22Rv1 (cell line): ENCODE measurements around the gene NME2.

ENCODE experiments used
- H3K27ac ChIP-seq: fragments of 450-650 bp; 2 replicates; pipeline ENCODE4 v1.5.1; 2017
- ZFX ChIP-seq: fragments of 450-650 bp; IDR thresholded peaks from 2 replicates; pipeline ENCODE4 v1.6.1; 2017; ENCODE audit warnings: antibody characterized with exemption, borderline replicate concordance
- TF ChIP-seq, protein P1 (sequence below): fragments of 450-650 bp; IDR thresholded peaks from 2 replicates; pipeline ENCODE4 v1.5.1; 2017; ENCODE audit warnings: mild to moderate bottlenecking

Gene NME2

DNA sequence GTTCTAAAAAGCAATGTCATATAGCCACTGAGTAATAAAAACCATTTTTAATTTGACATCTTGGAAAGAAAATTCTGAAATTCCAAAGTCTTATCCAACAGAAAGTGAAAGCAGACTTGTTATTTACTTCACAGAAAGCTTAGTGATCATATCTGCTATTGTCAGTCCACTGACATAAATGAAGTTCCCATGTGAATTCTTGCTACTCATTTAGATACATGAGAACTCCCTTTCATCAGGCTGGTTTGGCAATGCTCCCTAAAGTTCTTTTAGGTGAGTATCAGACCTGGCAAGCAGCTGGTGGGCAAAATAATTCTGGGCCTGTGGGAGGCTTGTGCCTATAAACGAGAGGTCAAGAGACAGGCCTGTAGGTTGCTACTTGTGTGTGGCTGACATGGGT lies 23.4 kb downstream of the NME2 start:
- no peak for TF ChIP-seq ZFX
- TF ChIP-seq, protein P1, sequence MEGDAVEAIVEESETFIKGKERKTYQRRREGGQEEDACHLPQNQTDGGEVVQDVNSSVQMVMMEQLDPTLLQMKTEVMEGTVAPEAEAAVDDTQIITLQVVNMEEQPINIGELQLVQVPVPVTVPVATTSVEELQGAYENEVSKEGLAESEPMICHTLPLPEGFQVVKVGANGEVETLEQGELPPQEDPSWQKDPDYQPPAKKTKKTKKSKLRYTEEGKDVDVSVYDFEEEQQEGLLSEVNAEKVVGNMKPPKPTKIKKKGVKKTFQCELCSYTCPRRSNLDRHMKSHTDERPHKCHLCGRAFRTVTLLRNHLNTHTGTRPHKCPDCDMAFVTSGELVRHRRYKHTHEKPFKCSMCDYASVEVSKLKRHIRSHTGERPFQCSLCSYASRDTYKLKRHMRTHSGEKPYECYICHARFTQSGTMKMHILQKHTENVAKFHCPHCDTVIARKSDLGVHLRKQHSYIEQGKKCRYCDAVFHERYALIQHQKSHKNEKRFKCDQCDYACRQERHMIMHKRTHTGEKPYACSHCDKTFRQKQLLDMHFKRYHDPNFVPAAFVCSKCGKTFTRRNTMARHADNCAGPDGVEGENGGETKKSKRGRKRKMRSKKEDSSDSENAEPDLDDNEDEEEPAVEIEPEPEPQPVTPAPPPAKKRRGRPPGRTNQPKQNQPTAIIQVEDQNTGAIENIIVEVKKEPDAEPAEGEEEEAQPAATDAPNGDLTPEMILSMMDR, result no peak
- H3K27ac ChIP-seq, result no peak overlapping the region

DNA sequence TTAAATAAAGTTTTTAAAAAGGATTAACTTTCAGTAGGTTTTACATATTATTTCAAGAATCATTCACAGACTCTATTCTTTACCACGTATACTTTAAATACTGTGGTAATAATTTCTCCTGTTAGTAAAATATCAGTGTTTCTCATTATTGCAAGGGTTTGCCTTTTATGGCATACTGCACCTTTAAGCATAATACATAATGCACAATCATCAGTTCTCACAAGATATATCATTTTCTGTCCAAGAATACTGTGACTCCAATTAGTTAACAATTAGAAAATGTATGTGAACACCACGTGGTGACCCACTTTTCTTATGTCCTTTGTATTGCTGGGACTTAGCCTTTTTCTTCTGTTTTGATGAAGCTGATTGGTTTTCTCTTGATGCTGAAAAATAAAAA lies 25.7 kb downstream of the NME2 start:
- no peak overlapping the region for H3K27ac ChIP-seq
- TF ChIP-seq, protein P1, result no peak
- TF ChIP-seq ZFX, result no peak

GRCh38 chr17:51197754-51198153 lies 31.5 kb downstream of the NME2 start:
- no peak overlapping the region for H3K27ac ChIP-seq
- TF ChIP-seq, protein P1, result no peak
- TF ChIP-seq ZFX, result no peak

DNA sequence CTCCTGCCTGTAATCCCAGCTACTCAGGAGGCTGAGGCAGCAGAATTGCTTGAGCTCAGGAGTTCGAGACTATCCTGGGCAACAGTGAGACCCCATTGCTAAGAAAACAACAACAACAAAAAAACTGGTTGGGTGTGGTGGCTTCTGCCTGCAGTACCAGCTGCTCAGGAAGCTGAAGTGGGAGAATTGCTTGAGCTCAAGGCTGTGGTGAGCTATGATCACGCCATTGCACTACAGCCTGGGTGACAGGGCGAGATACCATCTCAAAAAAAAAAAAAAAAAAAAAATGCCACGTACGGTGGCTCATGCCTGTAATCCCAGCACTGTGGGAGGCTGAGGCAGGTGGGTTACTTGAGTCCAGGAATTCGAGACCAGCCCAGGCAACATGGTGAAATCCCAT lies 34.1 kb downstream of the NME2 start:
- TF ChIP-seq, protein P1, result no peak
- TF ChIP-seq ZFX, result no peak
- H3K27ac ChIP-seq, result no peak overlapping the region

GRCh38 chr17:51200846-51201245 lies 34.6 kb downstream of the NME2 start:
- H3K27ac ChIP-seq, result no peak overlapping the region
- TF ChIP-seq ZFX, result no peak
- TF ChIP-seq, protein P1, result no peak

- H3K27ac ChIP-seq, result no peak overlapping the region
- TF ChIP-seq, protein P1, result no peak
- no peak for TF ChIP-seq ZFX
These were observed 37.6 kb downstream of the NME2 start for GRCh38 chr17:51203838-51204237.

GRCh38 chr17:51214920-51215319 lies 48.7 kb downstream of the NME2 start:
- TF ChIP-seq, protein P1, result no peak
- no peak for TF ChIP-seq ZFX
- H3K27ac ChIP-seq, result no peak overlapping the region
